Activated naive CD8-positive, alpha-beta T cell treated with anti-CD3 and anti-CD28 coated beads, Interleukin-2, amount 50 U/mL, for 16 hours (primary cell): ENCODE measurements around the gene CHRM1.
A peak's percentile ranks its signal among the peaks of the same experiment; 100 is the strongest.

Experiments
- DNase-seq: peaks from one replicate; pipeline ENCODE4 v3.0.0-alpha.2; 2020; ENCODE audit warnings: low read depth, low spot score

The CHRM1 gene

DNA sequence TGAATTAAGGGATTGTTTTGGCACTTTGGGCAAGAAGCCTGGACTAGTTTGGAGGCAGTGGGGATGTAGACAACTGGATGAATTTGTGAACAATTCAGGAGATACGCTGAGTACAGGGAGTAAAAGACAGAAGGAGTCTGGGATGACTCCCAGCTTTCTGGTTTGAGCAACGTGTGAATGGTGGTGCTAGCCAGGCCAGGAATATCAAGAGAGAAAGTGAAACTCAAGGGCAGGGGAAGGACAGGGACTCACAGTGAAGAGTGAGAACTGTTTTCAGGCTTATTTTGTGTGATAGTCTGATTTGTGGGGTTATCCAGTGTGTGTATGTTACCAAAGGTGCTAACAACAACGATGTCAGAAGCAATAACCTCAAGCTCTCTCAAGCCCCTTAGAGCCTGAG lies 15.9 kb downstream of the CHRM1 start:
- DNase-seq: no peak

DNA sequence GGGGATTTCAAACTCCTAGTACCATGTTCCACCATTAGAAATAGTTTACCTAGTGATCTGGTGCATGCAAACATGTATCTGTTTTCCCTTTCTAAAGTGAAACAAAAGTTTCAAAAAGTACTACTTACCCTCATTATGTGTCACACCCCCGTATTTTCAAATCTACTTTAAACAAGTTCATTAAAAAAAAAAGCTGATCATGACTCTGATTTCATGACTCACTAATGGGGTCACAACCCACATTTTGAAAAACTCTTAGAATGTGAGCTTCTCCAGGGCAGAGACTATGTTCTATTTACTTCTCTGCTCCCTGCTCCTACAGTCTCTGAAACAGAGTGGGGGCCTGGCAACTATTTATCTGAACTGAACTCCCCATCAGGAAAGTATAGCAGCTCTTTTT lies 18.2 kb downstream of the CHRM1 start:
- DNase-seq: no peak

DNA sequence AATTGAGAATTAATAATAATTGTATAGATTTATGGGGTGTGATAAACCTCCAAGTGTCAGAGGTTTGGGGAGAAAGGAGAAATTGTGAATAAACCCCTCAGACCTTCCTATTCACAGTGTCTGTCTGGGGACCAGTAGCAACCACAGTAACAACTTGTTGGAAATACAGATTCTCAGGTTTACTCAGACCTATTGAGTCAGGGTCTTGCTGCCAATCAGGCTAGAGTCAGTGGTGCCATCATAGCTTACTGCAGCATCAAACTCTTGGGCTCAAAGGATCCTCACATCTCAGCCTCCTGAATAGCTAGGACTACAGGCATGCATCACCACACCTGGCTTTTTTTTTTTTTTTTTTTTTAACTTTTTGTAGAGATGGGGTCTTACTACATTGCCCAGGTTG lies 23.1 kb downstream of the CHRM1 start:
- no peak for DNase-seq

DNA sequence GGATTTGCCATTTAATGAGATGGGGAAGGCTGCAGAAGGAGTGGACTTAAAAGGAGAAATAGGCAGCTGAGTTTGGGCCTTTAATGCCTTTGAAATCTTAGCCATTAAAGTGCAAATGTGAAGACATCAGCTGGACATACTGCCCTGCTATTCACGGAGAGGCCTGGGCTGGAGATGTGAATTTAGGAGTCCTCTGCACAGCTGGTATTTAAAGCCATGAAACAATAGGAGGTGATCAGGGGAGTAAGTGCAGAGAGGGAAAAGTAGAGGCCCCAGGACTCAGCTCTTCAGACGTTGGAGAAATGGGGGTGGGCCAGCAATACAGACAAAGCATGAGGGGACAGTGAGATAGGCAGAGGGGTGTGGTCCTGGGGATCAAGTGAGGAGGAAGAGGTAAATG lies 23.9 kb downstream of the CHRM1 start:
- DNase-seq: no peak

- DNase-seq: no peak
Measured at GRCh38 chr11:62896049-62896448, 25.1 kb downstream of the CHRM1 start.

- no peak for DNase-seq
Measured at GRCh38 chr11:62895501-62895900, 25.7 kb downstream of the CHRM1 start.

GRCh38 chr11:62892077-62892922 lies 28.9 kb downstream of the CHRM1 start:
- no peak for DNase-seq

GRCh38 chr11:62889484-62890437 lies 31.4 kb downstream of the CHRM1 start:
- no peak for DNase-seq

DNA sequence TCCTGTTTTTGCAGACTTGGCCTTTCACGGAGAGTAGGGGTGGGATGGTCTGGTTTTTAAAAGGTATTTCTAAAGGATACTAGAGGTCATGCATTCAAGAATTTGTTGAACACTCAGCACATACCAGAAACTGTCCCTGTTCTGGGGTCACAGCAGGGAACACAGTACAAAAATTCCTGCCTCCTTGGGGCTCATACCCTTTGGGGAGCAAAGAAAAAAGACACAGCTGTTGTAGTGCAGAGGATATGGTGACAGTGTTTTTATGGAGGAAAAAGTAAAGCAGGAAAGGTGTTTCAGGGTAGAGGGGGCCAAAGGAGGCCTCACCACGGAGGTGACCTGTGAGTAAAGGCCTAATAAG lies 32.1 kb downstream of the CHRM1 start:
- DNase-seq: no peak

DNA sequence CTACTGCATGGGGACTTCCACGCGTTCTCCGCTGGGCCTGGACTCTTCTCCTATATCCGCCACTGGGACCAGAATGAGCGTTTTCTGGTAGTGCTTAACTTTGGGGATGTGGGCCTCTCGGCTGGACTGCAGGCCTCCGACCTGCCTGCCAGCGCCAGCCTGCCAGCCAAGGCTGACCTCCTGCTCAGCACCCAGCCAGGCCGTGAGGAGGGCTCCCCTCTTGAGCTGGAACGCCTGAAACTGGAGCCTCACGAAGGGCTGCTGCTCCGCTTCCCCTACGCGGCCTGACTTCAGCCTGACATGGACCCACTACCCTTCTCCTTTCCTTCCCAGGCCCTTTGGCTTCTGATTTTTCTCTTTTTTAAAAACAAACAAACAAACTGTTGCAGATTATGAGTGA lies 32.8 kb downstream of the CHRM1 start:
- no peak for DNase-seq

GRCh38 chr11:62885137-62885750 lies 35.9 kb downstream of the CHRM1 start:
- DNase-seq: no peak

DNA sequence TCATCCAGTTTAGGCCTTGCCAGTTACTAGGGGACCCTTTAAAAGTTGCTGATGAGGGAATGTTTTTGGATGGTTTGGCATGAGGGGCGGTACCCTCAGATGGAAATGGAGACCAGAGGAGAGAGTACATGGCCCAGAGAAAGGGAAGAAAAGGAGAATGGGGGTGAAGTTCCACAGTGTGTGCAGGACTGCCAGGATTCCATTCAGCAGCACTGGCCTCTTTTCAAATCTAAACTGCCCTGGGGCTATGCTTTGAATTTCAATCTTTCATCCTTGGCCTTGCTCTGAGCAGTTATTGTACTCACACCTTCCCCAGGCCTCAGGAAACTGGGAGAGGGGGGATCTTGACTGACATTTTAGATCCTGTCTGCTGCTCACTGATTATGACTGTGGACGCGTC lies 37.5 kb downstream of the CHRM1 start:
- DNase-seq: no peak

DNA sequence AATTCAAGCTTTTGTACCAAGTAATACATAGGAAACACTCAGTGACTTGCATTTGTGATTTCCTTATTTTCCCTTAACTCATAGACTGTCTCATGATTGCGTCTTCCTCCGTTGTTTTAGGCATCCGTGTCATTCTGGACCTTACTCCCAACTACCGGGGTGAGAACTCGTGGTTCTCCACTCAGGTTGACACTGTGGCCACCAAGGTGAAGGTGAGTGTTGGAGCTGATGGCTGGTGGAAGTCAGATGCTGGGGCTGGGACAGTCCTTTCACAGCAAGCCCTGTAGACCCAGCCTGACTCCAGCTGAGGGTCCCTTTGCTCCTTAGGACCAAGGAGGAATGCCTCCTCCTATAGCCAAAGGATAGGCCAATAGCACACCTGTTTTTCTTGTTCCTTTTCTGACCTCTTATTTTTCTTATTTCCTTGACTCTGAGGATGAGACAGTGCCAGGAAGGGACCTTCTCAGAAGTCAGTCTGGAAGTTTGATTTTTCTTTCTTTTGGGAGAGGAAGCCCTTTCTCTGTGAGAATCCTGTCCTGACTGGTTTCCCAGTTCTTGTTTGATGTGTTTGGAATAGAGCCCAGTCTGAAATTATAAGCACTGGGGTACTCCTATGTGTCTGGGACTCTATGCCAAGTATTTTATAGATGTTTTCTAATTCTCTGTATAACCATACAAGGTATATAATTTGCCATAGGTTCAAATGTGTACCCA lies 38.2 kb downstream of the CHRM1 start:
- DNase-seq: no peak

- DNase-seq: no peak
Measured at GRCh38 chr11:62882431-62882749, 38.8 kb downstream of the CHRM1 start.

- peak; percentile 90 for DNase-seq
Measured at GRCh38 chr11:62881579-62882430, 39.4 kb downstream of the CHRM1 start.

DNA sequence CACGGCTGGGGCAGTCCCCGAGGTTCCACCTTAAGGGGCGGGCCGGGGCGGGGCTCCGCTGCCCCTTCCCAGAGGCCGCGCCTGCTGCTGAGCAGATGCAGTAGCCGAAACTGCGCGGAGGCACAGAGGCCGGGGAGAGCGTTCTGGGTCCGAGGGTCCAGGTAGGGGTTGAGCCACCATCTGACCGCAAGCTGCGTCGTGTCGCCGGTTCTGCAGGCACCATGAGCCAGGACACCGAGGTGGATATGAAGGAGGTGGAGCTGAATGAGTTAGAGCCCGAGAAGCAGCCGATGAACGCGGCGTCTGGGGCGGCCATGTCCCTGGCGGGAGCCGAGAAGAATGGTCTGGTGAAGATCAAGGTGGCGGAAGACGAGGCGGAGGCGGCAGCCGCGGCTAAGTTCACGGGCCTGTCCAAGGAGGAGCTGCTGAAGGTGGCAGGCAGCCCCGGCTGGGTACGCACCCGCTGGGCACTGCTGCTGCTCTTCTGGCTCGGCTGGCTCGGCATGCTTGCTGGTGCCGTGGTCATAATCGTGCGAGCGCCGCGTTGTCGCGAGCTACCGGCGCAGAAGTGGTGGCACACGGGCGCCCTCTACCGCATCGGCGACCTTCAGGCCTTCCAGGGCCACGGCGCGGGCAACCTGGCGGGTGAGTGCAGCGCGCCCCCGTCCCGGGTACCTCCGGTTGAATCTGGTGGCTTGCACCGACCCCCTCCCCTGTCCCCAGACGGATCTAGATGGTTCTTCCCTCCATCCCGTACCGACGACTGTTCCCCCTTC lies 40.2 kb downstream of the CHRM1 start, which contains the start of gene SLC3A2:
Gene SLC3A2, plus strand, starts transcription at position 94 of the 776 bp plus-strand sequence. Its CDS starts 128 bp downstream, at position 222.
- peak; percentile 69 for DNase-seq

DNA sequence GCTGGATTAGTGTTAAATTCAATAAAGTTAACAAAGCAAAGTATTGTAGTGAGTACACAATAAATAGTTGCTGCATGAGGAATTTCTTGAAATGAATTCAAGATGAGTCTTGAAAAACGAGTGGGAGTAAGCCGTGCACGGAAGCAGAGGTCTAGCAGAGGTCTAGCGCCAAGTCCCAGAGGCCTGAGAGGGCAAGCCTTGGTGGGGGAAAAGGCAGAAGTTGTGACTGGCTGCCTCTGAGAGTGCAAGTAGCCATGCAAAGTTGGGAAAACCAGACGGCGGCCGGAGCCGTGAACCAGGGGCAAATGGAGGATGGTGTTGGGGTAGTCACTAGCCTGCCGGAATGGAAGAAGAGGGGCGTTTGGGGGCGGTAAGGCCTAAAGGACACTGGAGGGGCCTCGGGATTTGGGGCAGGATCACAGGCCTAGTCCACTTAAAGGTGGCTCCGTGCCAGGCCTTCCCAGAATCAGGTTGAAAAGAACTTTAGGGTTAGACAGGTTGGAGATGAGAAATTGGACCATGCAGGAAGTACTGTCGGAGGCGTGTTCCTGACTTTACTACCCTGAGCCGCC lies 40.8 kb downstream of the CHRM1 start:
- DNase-seq: no peak

GRCh38 chr11:62879235-62879978 lies 41.8 kb downstream of the CHRM1 start:
- DNase-seq: no peak

DNA sequence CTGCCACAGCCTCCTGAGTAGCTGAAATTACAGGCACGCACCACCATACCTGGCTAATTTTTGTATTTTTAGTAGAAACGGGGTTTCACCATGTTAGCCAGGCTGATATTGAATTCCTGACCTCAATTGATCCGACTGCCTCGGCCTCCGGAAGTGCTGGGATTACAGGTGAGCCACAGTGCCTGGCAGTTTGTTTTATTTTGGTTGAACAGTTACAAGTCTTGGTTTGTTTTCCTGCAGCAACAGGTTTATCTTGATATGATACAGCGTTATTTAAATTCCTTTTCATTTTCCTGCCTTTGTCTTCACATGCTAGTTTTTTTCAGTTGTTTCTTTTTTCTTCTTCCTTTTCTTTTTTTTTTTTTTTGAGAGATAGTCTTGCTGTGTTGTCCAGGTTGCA lies 44.5 kb downstream of the CHRM1 start:
- DNase-seq: no peak
